ENCODE data around the gene TRAF1.

The TRAF1 gene

DNA sequence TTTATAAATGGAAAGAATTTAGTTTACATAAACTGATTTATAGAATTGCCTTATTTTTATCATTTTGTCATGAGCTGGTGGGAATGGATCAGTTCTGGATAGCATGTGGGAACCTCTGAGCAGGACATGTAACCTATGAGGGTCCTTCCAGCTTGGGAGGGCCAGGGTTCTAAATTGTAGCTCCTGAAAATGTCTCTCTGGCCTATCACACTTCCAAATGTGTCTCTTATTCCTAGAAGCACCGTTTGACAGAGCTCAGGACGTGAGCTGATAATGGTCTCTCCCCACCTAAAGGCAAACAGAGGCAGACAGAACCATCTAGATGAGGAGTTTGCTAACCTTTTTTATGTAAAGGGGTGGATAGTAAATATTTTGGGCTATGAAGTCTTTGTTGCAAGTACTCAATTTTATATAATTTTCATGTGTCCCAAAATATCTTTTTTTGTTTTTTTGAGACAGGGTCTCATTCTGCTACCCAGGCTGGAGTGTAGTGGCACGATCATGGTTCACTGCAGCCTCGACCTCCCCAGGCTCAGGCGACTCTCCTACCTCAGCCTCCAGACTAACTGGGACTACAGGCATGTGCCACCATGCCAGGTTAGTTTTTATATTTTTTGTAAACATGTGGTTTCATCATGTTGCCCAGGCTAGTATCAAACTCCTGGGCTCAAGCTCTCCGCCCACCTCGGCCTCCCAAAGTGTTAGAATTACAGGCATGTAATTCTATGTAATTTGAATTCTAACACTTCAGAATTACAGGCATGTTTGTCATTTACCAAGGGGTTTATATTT is 4.0 kb downstream of the TRAF1 start:
- no peak for DNase-seq

DNA sequence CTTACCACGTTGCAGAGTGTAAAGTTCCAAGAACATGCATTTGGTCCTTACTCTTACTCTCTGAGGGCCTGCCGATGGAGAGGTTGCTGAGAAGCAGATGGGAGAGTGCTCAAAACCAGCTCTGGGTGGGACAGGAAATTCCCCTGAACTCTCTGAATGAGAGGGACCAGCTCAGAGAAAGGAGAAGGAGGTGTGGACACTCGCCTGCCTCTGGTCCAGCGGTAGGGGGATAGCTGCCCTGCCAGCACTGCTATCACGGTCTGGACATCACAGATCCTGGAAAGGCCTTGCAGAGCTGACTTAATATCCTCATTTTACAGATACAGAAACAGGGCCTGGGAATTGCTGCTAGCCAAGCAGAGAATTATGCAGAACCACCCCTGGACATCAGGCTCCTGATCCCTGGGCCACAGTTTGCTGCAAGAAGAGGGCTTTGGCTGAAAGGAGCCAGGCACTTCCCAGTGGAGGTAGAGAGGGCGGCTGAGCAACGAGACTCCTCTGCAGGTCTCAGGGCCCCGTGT is 4.9 kb downstream of the TRAF1 start:
- no peak for DNase-seq

DNA sequence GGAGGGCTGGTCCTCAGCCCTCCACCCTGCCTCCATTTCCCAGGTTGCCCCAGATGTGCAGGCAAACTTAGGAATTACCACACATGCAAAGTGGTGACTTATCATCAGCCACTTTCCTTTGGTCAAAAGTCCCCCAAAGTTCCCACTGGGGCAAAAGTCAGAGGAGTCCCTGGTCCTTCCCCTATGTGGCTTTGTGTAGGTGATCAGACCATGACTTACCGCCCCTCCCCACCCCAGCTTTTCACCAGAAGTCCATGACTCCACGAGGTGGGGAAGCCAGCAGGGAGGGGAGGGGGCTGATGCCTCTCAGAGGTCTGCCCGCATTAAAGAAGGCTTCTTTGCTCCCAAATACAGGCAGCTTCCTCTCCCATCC is 5.8 kb downstream of the TRAF1 start:
- DNase-seq = no peak

DNA sequence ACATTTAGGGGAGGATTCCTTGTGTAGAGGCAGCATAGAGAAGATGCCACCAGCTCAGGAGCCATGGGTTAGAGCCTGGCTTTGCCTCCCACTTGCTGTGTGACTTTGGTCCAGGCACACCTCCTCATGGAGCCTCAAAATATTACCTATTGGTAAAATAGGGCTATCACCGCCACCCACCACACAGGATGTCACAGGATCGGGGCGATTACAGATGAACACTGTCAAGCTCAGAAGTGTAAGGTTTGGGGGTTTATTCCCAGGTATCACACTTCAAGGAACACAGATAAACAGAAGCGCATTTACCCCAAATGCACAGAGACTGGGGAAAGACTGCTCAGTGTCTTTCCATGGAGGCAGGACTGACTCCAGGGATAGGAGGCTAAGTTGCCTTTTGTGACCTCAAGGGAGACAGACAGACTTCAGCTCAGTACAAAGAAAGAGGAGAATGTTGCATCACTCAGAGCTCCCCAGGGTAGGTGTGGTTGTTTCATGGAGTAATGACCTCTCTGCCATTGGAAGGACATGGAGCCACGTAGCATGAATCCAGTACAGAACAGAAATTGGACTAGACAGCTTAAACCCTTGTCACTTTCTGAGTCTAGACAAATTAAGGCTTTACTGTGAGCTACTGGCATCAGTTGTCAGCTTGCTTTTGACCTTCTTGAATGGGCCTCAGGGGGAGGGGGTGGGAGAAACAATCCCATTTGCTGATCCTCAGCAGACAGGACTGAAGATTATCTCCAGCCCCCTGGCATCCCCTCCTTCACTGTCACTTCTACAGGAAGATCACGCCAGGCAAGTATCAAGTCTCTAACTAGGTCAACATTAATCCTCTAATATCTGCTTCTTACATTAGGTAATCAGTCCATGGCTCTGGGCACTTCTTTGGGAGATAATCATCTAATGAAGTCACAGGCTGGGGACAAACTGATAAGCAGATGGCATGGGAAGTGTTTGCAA is 6.5 kb downstream of the TRAF1 start:
- no peak for DNase-seq

DNA sequence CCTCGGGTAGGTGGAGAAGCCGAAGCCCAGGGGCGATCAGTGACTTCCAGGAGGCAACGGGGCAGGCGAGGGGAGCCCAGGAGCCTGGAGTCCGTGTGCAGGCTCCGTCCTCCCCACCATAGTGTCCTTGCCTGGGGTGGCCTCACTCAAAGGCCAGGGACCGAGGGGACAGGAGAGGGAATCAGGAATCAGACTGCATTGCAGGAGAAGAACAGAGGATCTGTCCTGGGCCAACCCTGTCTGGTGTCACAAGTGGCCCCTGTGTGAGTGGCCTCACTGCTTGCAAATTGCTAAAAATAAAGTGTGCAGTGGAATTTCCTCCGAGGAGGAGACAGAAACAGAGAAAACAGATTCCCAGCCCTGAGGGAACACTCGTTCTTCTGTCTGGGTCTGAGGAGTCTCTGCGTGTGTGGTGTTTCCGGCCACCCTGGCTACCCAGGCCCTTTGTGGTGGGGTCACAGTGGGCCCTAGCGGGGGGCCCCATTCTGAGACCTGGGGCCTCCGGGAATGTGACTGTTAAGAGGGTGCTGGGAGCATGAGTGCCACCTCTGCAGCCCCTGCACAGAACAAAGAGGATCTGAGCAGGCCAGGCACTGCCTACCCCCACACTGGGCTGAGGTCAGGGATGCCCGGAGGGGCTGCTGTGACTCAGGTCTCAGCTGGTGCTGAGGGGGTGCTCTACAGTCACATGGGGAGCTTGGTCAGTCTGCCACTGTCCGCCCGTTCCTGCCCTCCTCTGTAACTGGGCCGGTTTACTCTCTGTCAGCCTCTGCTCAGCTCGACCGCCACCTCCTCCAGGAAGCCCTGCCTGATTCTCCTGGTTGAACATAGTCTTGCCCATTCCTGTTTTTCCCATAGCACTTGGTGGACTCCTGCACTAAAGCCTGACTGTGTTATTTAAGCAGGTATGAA is 7.4 kb downstream of the TRAF1 start:
- no peak for DNase-seq

DNA sequence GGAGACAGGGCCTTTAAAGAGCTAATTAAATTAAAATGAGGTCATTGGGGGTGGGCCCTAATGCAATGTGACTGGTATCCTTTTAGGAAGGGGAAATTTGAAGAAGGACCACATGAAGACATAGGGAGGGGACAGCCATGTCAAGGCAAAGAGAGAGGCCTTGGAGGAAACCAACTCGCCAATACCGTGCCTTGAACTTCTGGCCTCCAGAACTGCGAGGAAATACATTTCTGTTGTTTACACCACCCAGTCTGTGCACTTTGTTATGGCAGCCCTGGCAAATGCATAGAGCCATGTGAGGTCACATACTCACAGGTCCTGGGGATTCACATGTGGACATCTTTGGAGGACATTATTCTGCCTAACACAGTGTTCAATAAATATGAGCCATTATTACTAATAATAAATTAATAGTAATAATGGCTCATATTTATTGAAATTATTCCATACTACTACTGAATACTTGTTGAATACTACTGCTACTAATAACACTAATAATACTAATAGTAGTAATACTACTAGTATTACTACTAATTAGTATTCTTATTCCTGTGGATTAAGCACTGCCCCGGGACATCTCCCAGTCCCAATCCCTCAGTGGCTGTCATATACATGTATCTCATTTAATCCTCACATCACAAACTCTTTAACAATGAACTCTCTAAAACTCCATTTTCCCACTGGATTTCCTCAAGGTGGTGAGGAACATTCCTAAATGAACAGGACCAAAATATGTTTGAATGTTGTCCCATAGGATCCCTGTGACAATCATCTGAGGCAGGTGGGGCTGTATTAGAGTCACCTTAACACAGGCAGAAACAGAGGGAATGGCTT is 8.4 kb downstream of the TRAF1 start:
- no peak for DNase-seq

DNA sequence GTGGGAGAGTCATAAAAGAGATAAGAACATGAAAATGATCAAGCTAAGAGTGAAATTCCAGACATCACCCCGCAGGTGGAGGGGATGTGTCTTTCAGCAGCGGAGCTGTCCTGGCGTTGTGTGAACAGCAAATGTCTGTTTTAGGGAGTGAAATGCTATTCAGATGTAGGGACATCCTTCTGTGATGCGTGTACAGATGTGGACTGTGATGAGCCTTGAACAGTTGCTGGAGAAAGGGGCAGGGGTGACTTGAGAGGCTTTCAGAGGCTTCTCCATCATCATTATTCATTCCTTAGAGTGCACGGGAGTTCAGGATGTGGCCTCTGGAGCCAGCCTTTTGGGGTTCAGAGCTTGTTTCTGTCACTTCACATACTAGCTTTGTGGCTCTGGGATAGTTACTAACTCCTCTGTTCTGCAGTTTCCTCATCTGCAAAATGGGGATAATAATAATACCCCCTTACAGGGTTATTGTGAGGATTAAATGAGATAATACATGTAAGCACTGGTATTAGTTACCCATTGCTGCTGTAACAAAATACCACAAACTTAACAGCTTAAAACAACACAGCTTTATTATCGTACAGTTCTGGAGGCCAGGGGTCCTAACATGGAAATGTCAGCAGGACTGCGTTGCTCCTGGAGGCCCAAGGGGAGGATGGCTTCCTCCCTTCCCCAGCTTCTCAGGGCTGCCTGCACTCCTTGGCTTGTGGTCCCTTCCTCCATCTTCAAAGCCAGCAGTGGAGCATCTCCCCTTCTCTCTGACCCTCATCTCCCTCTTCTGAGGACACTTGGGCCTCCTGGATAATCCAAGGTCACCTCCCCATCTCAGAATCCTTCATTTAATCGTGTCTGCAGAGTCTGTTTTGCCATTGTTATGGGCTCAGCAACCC is 9.4 kb downstream of the TRAF1 start:
- no peak for DNase-seq

DNA sequence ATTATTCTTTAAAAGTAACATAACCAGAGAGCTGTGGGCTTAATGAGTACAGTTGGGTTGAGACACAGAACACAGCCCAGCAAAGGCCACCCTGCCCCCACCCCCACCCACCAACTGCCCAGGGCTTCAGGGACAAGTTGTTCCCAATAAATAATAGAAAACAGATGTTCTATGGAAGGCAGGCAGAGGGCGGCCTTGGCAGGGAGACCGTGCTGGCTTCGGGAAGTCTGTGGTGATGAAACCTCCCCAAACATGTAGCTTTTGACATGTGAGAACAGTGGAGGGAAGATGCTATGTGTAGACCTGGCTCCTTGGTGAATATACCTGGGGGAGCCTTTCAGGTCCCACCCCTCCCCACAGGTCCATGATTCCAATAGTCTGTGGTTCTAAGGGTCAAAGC is 10.0 kb downstream of the TRAF1 start:
- no peak for DNase-seq

DNA sequence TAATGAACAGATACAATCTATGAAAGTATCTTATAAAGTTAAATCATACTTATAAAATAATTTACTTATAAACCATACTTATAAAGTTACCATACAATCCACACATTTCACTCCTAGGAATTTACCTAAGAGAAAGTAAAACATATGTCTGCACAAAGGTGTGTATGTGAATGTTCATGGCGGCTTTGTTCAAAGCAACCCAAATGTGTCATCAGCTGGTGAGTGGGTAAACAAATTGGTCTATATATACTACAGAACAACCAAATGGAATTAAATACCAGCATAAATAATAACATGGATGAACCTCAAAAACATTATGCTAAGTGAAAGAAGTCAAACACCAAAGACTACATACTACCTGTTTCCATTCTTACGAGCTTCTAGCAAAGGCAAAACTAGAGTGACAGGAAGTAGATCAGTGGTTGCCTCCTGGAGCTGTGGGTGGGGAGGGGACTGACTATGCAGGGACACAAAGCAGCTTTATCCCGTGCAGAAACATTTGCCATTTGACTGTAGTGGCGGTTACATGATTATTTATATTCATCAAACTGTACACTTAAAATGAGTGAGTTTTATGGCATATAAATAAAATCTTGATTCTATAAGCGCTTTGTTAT is 10.6 kb downstream of the TRAF1 start:
- DNase-seq = no peak

DNA sequence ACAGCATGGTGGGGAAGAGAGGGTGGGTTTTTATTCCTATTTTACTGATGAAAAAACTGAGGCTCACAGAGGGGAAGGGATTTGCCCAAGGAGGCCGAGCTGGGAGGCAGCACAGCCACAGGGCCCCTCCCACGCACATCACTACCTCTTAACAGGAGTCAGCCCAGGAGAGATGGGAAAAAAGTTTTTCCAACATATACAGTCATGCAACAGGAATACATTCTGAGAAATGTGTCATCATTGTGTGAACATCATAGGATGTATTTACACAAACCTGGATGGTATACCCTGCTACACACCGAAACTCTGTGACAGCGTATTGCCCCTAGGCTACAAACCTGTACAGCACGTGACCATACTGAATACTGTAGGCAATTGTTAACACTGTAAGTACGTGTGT is 11.6 kb downstream of the TRAF1 start:
- no peak for DNase-seq

DNA sequence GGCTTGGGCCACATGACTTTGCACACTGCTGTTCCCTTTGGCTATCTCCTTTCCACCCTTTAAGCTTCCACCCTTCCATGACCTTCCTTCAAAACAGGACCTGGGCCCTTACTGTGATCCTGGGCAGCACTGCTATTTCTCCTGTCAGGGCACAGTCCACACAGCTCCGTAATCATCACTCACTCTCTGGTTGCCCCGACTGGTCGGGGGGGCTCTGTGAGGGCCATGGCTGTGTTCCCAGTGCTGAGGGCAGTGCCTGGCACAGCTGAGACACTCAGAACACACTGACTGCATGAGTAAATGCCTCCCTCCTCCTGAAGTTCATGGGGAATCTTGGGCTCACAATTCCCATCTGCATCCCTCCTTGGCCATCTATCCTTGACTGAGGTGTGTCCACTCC is 12.2 kb downstream of the TRAF1 start:
- DNase-seq = no peak

DNA sequence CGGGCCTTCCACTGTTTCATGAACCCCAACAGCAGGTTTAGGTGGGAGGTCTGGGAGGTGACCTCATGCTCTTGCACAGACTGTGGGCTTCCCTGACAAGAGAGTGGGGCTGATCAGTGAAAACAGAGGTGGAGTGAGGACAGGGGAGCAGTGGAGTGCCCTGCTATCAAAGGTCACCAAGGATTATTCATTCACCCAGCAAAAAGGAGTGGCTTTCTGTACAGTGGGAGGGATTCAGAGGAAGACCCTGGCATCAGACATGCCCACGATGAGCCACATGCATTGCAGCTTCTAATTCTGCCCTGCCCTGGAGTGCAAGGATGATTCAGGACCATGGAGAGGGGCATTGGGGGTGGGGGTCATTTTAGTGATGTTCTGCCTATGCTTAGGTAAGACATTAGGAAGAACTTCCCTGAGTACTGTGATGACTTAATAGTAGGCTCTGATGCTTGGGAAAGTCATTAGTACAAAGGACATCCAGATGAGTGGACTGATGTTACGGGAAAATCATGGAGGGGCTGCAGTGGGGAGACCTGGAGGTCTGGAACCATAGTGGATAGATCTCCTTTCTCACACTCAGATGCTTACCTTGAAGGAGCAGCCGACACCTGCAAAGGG is 12.8 kb downstream of the TRAF1 start:
- DNase-seq = no peak

DNA sequence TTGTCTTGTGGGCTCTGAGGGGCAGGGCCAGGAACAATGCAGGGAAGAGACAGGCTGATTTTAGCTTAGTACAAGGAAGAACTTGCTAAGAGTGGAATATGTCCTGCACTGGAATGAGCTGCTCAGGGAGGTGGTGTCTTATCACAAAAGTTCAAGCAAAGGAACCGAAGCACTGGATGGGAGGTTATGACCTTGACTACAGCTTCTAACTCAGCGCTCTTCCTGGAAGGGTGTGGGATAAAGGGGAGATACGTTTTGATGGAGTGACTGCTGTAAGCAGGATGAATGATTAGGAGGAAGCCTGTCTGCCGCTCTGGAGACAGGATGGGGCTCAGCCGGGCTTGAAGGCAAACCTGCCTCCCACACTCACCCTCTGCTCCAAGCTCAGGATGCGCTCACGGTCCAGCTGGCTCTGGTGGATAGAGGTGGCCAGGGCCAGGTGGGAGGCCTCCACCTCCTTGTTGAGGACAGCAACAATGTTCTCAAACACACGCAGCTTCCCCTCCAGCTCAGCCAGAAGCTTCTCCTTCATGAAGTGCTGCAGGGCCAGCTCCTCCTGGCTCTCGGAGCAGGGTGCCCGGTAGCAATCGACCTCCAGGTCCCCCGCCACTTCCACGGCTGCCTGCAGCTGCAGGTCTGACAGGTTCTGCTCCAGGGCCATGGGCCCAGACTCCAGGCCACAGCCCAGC is 13.5 kb downstream of the TRAF1 start:
- no peak for DNase-seq

DNA sequence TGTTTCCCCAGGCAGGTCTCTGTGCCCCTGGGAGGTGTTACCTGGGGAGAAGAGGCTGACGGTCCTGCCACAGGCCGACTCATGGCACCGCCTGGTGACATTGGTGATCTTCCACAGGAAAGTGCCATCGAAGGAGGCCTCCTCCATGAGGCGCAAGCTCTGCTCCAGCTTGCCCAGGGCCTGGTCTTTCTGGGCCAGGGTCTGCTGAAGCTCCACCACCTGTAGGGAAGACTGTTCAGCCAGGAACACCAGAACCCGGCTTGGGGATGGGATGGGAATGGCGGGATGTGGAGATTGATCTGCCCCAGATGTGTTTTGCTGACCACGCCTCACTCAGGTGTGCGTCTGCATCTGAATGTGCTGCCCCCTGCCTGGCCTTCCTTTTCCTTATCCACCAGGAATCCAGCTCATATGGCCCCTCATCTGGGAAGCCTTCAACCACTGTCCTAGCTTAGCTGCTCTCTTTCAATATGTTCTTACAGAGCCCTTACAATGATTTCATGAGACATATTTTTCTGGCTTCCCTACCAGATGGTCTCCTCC is 15.2 kb downstream of the TRAF1 start:
- DNase-seq = no peak

DNA sequence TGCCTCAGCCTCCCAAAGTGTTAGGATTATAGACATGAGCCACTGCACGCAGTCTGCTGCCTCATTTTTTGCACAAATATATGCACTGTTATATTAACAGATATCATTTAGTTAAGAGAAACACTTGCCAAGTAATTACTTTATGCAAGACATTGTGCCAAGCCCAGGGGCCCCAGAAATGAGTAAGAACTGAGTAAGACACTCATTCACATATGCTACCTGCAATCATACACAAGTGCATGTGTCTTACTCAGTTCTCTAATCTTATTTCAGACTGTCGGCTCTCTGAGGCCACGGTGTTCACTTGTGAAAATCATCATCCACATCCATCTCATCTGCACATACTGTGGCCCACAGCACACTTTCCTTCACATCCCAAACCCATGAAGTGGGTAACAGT is 16.0 kb downstream of the TRAF1 start:
- no peak for DNase-seq

DNA sequence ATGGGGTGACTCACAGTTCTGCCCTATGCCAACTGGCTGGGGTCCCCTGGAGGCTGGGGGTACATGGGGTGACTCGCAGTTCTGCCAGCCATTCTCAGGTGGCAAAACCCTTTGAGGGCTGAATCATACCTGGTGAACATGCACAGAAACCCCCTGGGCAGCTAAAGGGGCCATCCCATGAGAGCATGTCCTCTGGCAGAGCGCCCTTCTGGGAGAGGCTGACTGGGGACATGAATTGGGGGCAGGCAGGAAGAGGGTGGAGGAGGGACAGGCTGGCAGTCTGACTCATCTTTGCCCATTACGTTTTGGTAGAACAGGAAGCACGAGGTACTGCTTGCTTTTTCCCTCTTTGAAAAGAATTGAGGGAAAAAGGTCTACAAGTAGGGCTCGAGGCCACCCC is 16.7 kb downstream of the TRAF1 start:
- DNase-seq = no peak

DNA sequence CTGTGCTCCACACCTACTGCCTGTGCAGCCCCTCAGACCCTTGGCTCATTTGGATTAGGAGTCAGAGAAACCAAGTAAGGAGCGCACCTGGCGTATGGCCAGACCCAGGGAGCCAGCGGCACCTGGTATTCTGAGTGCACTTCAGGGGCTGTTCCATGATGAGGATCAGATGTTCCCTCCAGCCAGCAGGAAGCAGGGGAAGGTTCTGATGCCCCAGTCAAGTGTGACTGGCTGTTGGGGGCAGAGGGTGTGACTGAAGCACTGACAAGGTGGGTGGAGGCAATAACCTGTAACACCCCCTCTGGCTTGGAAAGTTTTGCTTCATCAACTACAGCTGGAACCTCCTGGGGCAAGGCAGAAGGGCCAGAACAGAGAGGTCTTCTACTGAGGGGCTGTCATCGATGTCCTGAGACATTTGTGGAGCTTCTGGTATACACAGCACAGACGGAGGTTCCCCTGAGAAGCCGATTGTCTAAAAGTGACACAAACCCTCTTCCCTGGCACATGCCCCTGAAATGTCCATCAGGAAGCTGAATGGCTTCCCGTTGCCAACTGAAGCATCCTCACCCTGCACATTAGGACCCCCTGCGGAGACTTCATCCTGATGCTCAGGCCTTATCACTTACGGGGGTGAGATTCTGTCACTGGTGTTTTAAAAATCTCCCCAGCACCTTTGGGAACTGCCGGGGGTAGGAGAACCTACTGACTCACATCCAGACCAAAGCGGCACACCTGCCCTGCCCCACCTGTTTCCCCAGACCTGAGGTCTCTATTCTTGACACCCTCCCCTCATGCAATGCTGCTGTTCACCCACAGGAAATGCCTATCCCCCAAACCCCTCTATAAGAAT is 21.1 kb downstream of the TRAF1 start:
- no peak for DNase-seq

DNA sequence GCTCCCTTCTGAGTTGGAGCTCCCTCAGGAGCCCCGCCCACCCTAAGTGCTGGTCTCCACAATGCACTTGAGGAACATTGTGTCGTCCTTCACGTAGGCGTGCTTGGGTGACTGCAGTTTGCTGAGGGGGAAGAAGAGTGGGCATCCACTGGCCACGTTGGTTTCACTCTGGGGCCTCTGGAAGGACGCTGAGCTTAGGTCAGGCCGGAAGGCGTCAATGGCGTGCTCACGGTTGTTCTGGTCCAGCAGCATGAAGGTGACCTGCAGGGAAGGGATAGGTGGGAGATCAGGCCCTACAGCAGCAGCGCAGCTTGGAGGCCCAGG is 21.7 kb downstream of the TRAF1 start:
- DNase-seq = no peak
